Activated CD4-positive, alpha-beta T cell treated with anti-CD3 and anti-CD28 coated beads, Interleukin-2, Interleukin-4, amounts not matched to agents 100 ng/mL and 50 ng/mL, durations not matched to agents 16 hours and 8 hours (primary cell): ENCODE results near the gene MISP.

Experiments used
- DNase-seq: peaks from one replicate; pipeline ENCODE4 v3.0.0-alpha.2; 2020; ENCODE audit warnings: low spot score

The MISP gene

DNA sequence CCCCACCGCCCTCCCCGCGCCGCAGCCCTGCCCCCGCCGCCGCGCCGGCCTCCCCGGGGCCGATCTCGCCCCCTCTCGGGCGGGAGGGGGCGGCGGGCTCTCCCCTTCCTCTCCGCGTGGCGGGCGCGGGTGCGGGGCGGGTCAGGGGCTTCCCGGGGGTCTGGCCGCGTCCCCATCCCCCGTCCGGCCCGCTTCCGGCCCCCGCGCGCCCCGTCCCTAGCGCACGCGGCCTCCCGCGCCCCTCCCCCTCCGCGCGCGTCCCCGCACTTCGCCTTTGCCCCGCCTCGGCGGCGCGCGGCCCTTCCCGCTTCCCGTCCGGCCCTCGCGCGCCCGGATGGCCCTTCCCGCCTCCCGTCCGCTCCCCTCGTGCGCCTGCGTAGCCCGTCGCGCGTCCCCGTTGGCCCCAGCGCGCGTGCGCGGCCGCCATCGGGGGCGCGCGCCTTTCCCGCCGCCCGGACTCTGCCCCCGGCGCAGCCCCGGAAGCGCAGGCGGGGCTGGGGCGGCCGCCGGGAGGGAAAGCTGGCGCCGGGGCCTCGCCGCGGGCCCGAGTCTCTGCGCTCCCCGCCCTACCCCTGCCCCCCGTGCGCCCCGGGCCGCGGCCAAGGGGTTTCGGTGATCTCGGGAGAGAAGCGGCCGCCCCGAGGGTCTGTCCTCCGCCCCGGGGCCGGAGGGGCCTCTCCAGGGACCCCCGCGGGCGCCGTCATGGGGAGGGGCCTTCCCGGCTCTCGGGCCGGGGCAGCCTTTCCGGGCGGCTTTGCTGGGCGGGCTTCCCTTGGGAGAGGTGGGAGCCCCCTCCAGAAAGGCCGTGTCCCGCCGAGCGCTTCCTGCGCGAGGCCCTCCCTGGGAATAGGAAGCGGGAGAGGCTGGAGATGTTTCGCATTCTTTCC is 46.9 kb downstream of the MISP start:
- peak; percentile 93 for DNase-seq

DNA sequence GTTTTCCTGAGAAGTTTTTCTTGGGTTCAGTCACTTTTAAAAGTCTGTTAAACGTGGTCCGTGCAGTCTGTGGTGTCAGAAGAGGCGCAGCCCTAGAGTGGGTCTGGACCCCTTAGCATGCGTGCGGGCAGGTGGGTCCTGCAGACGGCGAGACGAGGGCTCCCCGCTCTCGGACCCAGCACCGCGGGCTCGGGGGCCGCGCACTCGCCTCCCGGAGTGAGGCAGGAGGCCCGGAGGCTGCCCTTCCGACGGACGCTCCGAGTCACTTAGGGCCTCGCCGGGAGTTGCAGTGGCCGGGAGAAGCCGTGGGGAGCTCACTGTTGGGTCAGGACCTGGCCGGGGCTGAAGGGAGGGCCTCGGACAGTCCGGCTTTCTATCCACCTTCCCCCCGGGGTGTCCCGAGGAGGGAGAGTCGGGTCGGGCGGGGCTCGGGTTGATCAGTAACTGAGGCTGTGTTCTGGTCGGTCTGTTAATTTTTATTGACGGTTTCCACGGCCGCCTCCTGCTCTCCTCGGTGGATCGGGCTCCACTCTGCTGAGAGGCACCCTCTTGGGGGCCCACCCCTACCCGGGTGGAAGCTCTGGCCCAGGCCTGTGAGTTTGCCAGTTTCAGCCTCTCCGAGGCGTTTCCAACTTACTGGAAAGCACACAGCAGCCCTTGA is 47.6 kb downstream of the MISP start:
- DNase-seq = no peak

DNA sequence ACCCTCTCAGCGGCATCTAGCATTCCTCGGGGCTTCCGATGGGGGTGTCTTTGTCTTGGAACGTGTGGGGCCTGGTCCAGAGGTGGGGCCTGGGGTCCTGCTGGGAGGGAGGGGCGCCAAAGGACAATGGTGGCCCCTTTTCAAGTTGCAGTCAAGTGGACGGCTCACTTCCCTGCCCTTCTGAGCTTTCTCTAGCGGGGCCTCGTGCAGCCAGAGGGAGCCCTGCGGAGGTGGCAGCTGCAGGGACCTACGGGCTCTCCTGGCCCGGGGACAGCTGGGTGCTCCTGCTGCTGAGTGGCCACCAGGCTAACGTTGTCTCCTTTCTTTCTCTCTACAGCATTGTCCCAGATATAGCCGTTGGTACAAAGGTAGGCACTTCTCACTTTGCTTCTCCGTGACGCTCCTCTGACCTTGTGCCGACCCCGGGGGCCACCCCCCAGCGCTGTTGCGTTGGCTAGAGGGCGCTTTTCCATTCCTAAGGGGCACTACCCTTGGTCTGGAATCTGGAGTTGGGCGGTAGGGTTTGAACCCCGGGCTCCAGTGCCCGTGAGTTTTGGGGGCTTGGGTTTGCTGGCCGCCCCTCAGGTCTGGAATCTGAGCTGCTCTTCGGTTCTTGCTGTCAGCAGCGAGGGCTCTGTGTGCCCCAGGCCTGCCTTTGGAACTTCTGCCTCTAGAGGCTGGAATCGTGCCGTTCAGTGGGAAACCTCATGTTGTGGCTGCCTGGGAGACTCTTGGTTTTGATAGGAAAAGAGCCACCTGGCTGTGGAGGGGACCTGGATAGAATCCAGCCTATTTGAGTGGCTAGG is 48.4 kb downstream of the MISP start:
- no peak for DNase-seq

DNA sequence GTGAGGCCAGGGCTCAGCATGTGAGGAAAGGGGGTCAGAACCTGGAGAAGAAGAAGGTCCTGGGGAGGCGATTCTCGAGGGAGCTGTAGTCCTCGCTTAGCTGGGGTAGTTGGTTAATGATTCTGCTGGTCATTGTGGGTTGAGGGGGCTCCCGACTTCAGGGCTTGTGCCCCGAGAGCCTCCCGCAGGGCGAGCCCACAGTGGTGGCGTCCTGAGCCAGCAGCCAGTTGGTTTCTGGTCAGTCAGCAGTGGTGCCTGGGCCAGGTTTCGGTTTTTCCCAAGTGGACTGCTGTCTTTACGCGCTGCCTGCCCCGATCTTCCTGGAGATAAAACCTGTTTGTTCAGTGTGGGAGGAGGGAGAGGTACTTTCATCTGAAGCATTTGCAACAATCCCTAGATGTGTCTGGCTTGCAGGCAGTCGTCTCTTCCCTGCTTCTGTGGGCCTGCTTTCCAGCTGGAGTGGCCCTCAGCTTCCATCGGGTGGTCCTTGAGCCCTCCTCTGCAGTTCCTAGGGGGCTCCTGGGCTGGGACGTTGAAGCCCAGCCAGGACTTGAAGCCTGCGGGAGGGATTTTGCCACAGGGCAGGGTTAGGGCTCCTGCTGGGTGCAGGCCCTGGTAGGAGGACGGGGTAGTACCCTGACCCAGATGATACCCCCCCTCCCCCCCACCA is 49.6 kb downstream of the MISP start:
- DNase-seq = no peak

DNA sequence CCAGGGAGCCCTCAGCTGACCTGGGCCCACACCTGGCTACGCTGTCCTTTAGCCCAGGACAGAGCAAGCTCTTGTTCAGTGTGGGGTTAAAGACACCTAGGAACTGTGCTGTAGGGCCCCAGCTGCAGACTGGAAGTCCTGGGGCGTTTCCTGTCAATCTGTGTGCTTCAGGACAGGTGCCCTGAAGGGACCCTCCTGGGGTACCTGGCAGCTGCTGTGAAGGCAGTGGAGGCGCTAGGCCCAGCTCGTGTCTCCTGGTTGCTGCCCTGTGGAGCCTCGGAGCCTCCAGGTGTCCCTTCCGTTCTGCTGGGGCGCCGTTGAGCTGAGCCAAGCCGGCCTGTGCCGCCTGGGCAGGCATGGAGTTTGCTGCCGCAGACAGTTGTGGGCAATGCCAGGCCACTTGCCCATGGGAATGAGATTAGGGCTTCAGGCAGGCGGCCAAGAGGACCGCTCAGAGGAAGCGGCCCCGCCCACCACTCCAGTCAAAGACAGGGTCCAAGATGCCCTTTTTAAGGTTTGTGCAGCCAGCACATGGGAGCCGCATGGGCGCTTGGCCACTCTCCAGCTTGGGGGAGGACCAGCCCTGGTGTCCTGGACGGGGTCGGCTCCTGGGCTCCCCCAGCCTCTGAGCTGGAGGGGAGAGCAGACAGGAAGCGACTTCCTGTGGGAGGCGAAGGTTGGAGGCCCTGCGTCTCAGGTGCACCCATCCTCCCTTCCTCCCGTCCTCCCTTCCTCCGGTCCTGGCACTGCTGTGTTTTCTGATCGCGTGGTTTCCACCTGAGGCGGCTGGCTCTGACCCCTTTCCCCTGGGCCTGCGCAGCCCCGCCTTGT is 50.3 kb downstream of the MISP start:
- DNase-seq = no peak

DNA sequence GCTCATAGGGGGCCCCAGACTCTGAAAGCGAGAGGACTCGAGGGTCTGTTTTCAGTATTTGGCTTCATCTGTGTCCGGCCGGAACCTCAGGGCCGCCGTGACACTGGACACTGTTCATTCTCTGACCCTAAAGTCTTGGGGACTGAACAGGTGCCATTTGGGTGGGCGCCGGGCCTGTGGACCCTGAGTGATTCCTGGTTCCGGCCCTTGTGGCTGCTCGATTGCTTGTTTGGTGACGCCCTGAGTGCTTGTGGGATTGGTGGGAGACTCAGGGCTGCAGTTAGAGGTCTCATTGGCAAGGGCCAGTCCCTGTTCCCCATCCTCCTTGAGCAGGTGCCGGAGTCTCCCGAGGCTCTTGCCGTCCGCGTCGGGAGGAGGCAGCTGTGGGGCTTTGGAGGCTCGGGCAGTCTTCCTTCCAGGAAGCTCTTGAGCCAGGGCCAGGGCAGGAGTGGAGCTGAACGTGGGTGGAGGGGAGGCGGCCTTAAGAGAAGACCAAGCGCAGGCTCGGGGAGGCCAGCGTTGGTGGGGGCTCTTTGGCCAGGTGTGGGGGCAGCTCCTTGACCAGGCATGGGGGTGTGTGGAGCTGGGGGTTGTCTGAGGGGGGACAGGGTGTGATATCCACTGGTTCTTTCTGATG is 51.1 kb downstream of the MISP start:
- no peak for DNase-seq

DNA sequence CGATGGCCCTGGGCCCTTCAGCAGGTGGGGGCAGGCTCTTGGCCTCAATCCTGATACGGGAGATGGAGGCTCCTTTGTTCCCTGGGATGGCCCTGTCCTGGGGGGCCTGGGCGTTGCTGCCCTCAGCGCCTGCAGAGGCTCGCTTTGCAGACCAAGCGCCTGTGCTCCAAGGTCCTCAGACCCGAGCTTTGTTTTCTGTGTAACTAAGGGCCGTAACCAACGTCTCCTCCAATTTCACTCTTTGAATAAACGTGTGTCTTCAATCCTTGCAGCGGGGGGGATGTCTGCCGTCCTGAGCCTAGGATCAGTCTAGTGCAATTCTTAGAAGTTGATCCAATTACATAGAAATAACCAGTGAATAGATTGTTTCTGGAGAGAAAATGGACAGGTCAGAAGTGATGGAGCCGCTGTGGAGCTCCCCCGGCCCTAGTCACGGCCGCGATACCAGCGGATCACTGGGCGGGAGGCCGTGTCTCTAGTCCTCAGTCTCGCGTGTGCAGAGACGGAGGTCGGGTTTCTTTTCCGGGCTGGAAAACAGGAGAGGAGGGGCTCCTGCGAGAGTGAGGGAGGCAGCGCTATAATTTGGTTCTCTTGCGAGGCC is 51.7 kb downstream of the MISP start:
- DNase-seq = no peak

DNA sequence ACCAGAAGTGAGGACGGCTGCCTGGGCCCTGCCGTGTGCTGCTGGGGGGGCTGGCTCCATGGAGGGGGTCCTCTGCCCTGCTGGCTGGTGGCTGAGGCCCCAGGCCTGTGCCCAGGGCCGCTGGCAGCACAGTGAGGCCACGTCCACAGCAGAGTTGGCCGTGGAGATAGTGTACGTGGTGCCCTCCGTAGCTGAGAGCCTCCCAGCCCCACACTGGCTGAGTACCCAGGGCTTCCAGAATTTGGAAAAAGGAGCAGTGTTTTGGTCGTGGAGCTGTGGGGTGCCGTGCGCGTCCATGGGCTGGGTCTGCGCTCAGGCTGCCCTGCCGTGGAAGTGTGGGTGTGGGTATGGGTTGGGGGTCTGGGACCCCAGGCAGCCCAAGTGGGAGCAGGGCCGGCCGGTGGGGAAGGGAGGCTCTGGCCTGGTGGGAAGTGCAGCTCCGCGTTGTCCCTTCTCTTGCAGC is 52.2 kb downstream of the MISP start:
- DNase-seq = no peak

DNA sequence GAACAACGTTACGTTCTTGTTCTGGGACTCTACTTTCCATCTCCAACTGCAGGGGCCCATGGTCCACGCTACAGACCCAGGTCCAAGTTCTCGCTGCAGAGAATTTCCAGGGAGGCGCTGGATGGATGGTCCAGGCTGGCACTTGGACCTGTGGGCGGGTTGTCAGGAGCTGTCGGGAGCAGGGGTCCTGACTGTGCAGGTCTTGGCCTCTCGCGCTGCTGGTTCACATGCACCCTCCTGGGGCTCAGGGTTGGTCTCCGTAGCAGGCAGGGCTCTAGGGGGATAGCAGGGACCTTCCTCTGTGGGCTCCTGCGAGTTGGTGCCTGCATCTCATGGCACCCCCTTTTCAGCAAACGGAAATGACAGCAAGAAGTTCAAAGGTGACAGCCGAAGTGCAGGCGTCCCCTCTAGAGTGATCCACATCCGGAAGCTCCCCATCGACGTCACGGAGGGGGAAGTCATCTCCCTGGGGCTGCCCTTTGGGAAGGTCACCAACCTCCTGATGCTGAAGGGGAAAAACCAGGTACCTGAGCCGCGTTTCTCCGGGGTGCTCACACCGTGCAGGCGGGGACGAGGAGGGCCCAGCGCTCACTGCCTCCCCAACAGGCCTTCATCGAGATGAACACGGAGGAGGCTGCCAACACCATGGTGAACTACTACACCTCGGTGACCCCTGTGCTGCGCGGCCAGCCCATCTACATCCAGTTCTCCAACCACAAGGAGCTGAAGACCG is 52.9 kb downstream of the MISP start:
- DNase-seq = no peak

DNA sequence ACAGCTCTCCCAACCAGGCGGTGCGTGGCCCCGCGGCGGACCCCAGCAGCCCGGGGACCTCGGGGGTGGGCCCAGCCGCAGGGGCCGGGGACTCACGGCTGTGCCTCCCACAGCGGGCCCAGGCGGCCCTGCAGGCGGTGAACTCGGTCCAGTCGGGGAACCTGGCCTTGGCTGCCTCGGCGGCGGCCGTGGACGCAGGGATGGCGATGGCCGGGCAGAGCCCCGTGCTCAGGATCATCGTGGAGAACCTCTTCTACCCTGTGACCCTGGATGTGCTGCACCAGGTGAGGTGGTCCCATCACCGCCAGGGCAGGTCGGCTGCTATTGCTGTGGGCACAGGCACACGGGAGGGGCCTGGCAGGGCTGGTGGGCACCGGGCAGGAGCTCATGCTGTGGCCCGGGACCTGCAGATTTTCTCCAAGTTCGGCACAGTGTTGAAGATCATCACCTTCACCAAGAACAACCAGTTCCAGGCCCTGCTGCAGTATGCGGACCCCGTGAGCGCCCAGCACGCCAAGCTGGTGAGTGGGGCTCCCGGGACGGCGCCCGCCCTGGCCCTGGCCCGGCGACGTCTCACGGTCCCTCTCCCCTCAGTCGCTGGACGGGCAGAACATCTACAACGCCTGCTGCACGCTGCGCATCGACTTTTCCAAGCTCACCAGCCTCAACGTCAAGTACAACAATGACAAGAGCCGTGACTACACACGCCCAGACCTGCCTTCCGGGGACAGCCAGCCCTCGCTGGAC is 53.7 kb downstream of the MISP start:
- DNase-seq = no peak

DNA sequence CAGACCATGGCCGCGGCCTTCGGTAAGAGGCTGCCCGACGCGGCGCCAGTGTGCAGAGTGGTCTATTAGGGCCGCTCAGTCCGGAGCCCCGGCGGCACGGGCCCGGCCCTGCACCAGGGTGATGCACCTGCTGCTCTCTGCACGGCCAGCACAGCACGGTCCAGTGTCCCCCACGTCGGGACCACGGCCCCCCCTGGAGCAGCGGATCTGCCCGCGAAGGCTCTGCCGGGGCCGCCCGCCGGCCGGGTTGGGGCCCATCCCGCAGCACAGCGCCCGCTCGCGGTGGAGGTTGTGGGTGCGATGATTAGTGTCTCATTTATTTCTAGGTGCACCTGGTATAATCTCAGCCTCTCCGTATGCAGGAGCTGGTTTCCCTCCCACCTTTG is 54.2 kb downstream of the MISP start:
- no peak for DNase-seq

DNA sequence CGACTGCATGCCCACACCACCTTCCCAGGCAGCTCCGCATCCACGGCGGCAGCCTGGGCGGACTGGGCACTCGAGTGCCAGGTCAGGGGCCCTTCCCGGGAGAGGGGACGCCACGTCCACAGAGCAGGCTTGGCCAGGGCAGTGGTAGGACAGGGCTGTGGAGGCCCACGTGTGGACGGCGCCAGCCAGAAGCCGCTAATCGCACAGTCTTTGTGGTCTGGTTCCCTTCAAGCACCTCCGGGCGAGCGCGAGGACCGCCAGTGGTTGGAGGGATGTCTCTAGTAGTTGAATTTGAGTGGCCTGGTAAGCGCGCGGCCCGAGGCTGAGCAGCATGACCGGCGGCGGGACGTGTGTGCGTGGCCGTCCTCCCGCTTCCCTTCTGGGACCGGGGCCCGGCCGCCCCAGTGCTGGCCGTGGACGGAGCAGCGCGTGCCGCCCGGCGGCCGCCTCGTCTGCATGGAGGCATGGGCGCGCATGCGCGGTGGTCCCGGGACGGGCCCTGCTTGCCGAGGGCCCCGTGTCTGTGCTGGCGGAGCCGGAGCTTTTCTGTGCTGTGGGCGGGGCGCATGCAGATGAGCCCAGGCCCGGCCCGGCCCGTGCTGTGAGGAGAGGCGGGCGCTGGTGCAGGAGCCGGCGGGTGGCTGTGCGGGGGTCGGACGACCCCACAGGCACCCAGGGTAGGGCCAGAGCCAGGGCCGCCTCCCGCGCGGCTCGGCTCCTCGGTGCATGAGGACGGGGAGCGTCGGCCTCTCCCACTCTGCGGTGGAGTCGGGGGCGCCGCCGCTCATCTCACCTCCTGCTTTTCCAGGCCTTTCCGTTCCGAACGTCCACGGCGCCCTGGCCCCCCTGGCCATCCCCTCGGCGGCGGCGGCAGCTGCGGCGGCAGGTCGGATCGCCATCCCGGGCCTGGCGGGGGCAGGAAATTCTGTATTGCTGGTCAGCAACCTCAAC is 55.0 kb downstream of the MISP start:
- no peak for DNase-seq

DNA sequence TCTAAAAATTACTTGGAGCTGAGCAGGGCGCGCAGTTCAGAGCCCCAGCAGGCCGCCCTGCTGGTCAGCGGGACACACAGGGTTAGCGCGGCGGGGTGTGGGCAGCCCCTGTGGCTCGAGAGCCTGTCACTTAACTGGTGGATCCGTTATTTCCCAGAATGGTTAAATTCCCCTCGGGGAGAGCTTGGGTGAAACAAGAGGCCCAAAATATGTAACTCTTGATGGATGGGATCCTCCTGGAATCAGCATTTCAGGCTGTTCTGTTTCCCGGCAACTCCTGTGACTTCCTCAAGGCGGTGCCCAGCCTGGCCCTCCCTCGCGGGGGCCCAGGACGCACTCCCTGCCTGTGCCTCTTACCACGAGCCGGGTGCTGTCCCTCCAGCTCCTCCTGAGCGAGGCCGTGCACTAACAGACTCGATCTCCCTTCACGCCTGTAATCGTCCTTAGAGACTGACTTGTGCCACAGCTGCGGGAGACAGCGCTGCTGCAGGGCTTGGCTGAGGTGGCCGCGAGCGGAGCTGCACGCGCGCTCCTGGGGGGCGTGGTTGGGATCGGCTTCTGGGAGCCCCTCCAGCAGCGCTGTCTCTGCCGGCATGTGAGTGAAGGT is 56.0 kb downstream of the MISP start:
- no peak for DNase-seq

DNA sequence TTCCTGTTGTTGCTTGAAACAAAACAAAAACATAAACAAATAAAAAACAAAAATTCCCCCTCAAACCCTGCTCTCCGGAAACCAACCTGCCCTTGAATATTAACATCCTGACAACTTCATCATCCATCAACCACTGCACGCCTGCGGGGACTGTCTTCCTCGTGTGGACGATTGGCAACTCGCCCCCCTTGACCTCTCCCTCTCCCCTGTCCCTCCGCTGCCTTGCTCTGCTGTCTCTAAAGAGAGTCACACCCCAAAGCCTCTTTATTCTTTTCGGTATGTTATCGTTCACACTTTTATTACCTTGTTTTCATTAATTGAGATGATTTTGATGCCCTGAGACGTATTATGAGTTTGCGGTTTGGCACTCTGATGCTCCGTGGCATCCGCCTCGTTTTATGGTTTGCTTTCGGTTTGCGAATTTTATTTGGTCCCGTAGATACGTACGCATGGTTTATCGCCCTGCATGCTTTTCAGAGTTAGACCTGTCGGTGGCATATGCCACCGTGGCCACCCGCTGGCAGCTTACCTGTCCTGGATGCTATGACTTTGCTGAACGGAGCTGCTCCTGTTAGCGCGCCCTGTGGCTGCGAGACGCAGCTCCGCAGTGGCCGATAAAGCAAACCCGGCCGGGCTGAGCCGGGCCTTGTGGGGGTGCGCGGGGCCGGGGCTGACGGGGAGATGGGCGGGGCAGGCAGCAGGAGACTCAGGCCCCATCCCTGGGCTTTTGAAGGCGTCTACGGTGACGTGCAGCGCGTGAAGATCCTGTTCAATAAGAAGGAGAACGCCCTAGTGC is 56.9 kb downstream of the MISP start:
- no peak for DNase-seq

DNA sequence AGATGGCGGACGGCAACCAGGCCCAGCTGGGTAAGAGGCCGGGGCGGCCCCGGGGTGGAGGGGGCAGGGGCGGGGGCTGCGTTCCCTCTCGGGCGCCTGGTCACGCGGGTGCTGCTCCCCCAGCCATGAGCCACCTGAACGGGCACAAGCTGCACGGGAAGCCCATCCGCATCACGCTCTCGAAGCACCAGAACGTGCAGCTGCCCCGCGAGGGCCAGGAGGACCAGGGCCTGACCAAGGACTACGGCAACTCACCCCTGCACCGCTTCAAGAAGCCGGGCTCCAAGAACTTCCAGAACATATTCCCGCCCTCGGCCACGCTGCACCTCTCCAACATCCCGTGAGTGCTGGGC is 57.5 kb downstream of the MISP start:
- DNase-seq = no peak

DNA sequence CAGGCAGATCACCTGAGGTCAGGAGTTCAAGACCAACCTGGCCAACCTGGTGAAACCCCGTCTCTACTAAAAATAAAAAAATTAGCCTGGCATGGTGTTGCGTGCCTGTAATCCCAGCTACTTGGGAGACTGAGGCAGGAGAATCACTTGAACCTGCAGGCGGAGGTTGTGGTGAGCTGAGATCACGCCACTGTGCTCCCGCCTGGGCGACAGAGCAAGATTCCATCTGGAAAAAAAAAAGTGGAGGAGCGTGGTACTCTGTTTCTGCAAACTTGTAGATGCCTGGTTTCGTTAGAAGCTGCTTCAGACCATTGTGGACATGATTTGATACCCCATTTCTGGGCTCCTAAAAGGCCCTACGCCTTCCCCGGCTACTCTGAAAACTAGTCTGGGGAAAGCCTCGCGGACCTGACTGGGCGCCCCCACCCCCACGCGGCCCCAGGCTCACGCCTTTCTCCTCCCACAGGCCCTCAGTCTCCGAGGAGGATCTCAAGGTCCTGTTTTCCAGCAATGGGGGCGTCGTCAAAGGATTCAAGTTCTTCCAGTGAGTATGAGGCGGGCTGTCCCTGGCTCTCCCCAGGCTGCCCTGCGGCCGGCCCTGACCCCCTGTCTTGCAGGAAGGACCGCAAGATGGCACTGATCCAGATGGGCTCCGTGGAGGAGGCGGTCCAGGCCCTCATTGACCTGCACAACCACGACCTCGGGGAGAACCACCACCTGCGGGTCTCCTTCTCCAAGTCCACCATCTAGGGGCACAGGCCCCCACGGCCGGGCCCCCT is 59.4 kb downstream of the MISP start:
- no peak for DNase-seq
